MM.1S (cell line): ENCODE data around the gene CNOT10.
"Not testable (repeated sequence)": the region's sequence is repeated elsewhere in the genome, so short reads cannot be mapped to it uniquely, and the experiment has no call there.

Experiments used
- DNase-seq: peaks from one replicate; pipeline ENCODE4 v3.0.0-alpha.2; 2015
- H2AFZ ChIP-seq: fragments of 300-600 bp; sonication (generic); 2 replicates; pipeline ENCODE4 v1.6.0; 2016; ENCODE audit warnings: antibody characterized with exemption, low read length
- H3F3A ChIP-seq: fragments of 300-600 bp; sonication (generic); 2 replicates; pipeline ENCODE4 v1.6.1; 2016; ENCODE audit warnings: mild to moderate bottlenecking, antibody characterized with exemption, low read length, moderate library complexity, mixed read lengths; ENCODE audit not compliant: insufficient read depth
- H3K27ac ChIP-seq: fragments of 300-600 bp; sonication (generic); 2 replicates; pipeline ENCODE4 v1.5.1; 2016; ENCODE audit warnings: mild to moderate bottlenecking, low read length
- H3K27me3 ChIP-seq: fragments of 300-600 bp; sonication (generic); replicated peaks from 2 replicates; pipeline ENCODE4 v1.6.0; 2016; ENCODE audit warnings: low read length; ENCODE audit not compliant: insufficient read depth
- H3K36me3 ChIP-seq: fragments of 300-600 bp; sonication (generic); replicated peaks from 2 replicates; pipeline ENCODE4 v1.6.1; 2016; ENCODE audit warnings: mild to moderate bottlenecking, low read length, mixed read lengths; ENCODE audit not compliant: insufficient read depth
- H3K4me1 ChIP-seq: fragments of 300-600 bp; sonication (generic); 2 replicates; pipeline ENCODE4 v1.6.1; 2016; ENCODE audit warnings: low read length, mixed read lengths
- H3K4me2 ChIP-seq: fragments of 300-600 bp; sonication (generic); 2 replicates; pipeline ENCODE4 v1.6.0; 2016; ENCODE audit warnings: low read depth, low read length
- H3K4me3 ChIP-seq: fragments of 300-600 bp; sonication (generic); 2 replicates; pipeline ENCODE4 v1.5.1; 2016; ENCODE audit warnings: low read length, mixed read lengths
- H3K79me2 ChIP-seq: fragments of 300-600 bp; sonication (generic); 2 replicates; pipeline ENCODE4 v1.6.1; 2016; ENCODE audit warnings: mixed run types, low read length, mixed read lengths
- H3K9ac ChIP-seq: fragments of 300-600 bp; sonication (generic); 2 replicates; pipeline ENCODE4 v1.6.1; 2016; ENCODE audit warnings: low read length, mixed read lengths
- H3K9me2 ChIP-seq: fragments of 300-600 bp; sonication (generic); replicated peaks from 2 replicates; pipeline ENCODE4 v1.6.1; 2016; ENCODE audit warnings: mild to moderate bottlenecking, low read length, mixed read lengths; ENCODE audit not compliant: insufficient read depth
- H3K9me3 ChIP-seq: fragments of 300-600 bp; sonication (generic); replicated peaks from 2 replicates; pipeline ENCODE4 v1.6.1; 2016; ENCODE audit warnings: mild to moderate bottlenecking, low read length, mixed read lengths; ENCODE audit not compliant: insufficient read depth
- H4K20me1 ChIP-seq: fragments of 300-600 bp; sonication (generic); 2 replicates; pipeline ENCODE4 v1.6.1; 2016; ENCODE audit warnings: mild to moderate bottlenecking, low read length, moderate library complexity, mixed read lengths; ENCODE audit not compliant: insufficient read depth
- CTCF ChIP-seq: fragments of 300-600 bp; sonication (generic); IDR thresholded peaks from 2 replicates; pipeline ENCODE4 v1.5.1; 2016; ENCODE audit warnings: antibody characterized with exemption, low read length, mixed read lengths
- EZH2 ChIP-seq: fragments of 300-600 bp; sonication (generic); optimal IDR thresholded peaks from 2 replicates; pipeline ENCODE3; 2017; ENCODE audit warnings: low read depth, mild to moderate bottlenecking, antibody characterized with exemption, low read length, mixed read lengths
- EZH2phosphoT487 ChIP-seq: fragments of 300-600 bp; sonication (generic); IDR thresholded peaks from 2 replicates; pipeline ENCODE4 v1.6.1; 2018; ENCODE audit warnings: antibody characterized with exemption, low read length

CNOT10 gene

GRCh38 chr3:32664630-32665075, 20.3 kb upstream of the CNOT10 start:
- H4K20me1 ChIP-seq, H3K36me3 ChIP-seq, H3K4me2 ChIP-seq, H3K27me3 ChIP-seq, H3K9ac ChIP-seq, H2AFZ ChIP-seq, H3K27ac ChIP-seq, H3F3A ChIP-seq, H3K9me3 ChIP-seq, H3K4me3 ChIP-seq, H3K79me2 ChIP-seq, H3K9me2 ChIP-seq, H3K4me1 ChIP-seq: not testable (repeated sequence)
- DNase-seq = peak; percentile 51
- peak; percentile 33 for TF ChIP-seq CTCF

GRCh38 chr3:32667072-32667582, 17.9 kb upstream of the CNOT10 start:
- no peaks in the 10 kb centered on the region for H3F3A ChIP-seq
- H3K4me2 ChIP-seq = no peak overlapping the region
- H2AFZ ChIP-seq = no peak overlapping the region
- no peaks in the 10 kb centered on the region for H3K4me1 ChIP-seq
- H3K9me2 ChIP-seq = no peaks in the 10 kb centered on the region
- DNase-seq = no peak
- H3K36me3 ChIP-seq = no peaks in the 10 kb centered on the region
- no peaks in the 10 kb centered on the region for H3K27me3 ChIP-seq
- no peaks in the 10 kb centered on the region for H3K79me2 ChIP-seq
- no peak overlapping the region for H3K4me3 ChIP-seq
- H3K27ac ChIP-seq = no peak overlapping the region
- H4K20me1 ChIP-seq = no peaks in the 10 kb centered on the region
- TF ChIP-seq CTCF = no peak
- TF ChIP-seq EZH2phosphoT487 = no peak
- no peak for TF ChIP-seq EZH2
- no peak overlapping the region for H3K9ac ChIP-seq
- H3K9me3 ChIP-seq = no peaks in the 10 kb centered on the region

- not testable (repeated sequence) for H2AFZ ChIP-seq, H3K9ac ChIP-seq, H3K27me3 ChIP-seq, H3K9me2 ChIP-seq, H3K36me3 ChIP-seq, DNase-seq, H3K79me2 ChIP-seq, H3K4me2 ChIP-seq, H3K9me3 ChIP-seq, H3K4me3 ChIP-seq, H4K20me1 ChIP-seq, H3K27ac ChIP-seq, H3F3A ChIP-seq, H3K4me1 ChIP-seq
These were observed 15.8 kb upstream of the CNOT10 start for GRCh38 chr3:32669226-32669625.

GRCh38 chr3:32673730-32674129, 11.3 kb upstream of the CNOT10 start:
- not testable (repeated sequence) for H3K9ac ChIP-seq, H4K20me1 ChIP-seq, H3K4me1 ChIP-seq, DNase-seq, H3K79me2 ChIP-seq, H3K27me3 ChIP-seq, H3K4me2 ChIP-seq, H2AFZ ChIP-seq, H3K4me3 ChIP-seq, H3K27ac ChIP-seq, H3K9me3 ChIP-seq, H3F3A ChIP-seq, H3K9me2 ChIP-seq, H3K36me3 ChIP-seq
